WERI-Rb-1 (cell line): ENCODE results near the gene SLC2A2.
"Not testable (repeated sequence)": the region's sequence is repeated elsewhere in the genome, so short reads cannot be mapped to it uniquely, and the experiment has no call there.

Experiments used
- DNase-seq: peaks from one replicate; pipeline ENCODE4 v3.0.0-alpha.2; 2020
- H3K27ac ChIP-seq: fragments of 250-450 bp; sonication (Bioruptor Pico); 2 replicates; pipeline ENCODE4 v1.5.1; 2020; ENCODE audit warnings: mild to moderate bottlenecking, moderate library complexity
- H3K27me3 ChIP-seq: fragments of 250-450 bp; sonication (Bioruptor Pico); 2 replicates; pipeline ENCODE4 v1.5.1; 2021; ENCODE audit warnings: mild to moderate bottlenecking, low read depth, moderate library complexity; ENCODE audit not compliant: insufficient read depth, severe bottlenecking
- H3K36me3 ChIP-seq: fragments of 250-450 bp; sonication (Bioruptor Pico); 2 replicates; pipeline ENCODE4 v1.5.1; 2020; ENCODE audit warnings: mild to moderate bottlenecking, moderate library complexity
- H3K4me3 ChIP-seq: 2 replicates; pipeline ENCODE4 v1.5.1; 2011; ENCODE audit warnings: low read depth, mild to moderate bottlenecking, control low read depth, low read length
- H3K9me3 ChIP-seq: fragments of 250-450 bp; sonication (Bioruptor Pico); 2 replicates; pipeline ENCODE4 v1.5.1; 2021; ENCODE audit warnings: mild to moderate bottlenecking, moderate library complexity; ENCODE audit not compliant: severe bottlenecking
- CTCF ChIP-seq: IDR thresholded peaks from 2 replicates; pipeline ENCODE4 v1.5.1; 2011; ENCODE audit warnings: low read depth, mild to moderate bottlenecking, control low read depth, inconsistent platforms, low read length

SLC2A2 gene

GRCh38 chr3:170977949-170978745 is 48.4 kb downstream of the SLC2A2 start:
- no peaks in the 10 kb centered on the region for H3K27me3 ChIP-seq
- DNase-seq, result no peak
- TF ChIP-seq CTCF, result no peak
- no peak overlapping the region for H3K27ac ChIP-seq
- H3K4me3 ChIP-seq, result no peak overlapping the region
- no peaks in the 10 kb centered on the region for H3K9me3 ChIP-seq
- no peaks in the 10 kb centered on the region for H3K36me3 ChIP-seq

- TF ChIP-seq CTCF, result no peak
- Histone ChIP-seq H3K27ac (no peak overlapping the region), H3K4me3 (no peak overlapping the region), H3K27me3 (no peaks in the 10 kb centered on the region), H3K9me3 (no peaks in the 10 kb centered on the region), H3K36me3 (no peaks in the 10 kb centered on the region)
- no peak for DNase-seq
These were observed 50.4 kb downstream of the SLC2A2 start for GRCh38 chr3:170976190-170976519.

DNA sequence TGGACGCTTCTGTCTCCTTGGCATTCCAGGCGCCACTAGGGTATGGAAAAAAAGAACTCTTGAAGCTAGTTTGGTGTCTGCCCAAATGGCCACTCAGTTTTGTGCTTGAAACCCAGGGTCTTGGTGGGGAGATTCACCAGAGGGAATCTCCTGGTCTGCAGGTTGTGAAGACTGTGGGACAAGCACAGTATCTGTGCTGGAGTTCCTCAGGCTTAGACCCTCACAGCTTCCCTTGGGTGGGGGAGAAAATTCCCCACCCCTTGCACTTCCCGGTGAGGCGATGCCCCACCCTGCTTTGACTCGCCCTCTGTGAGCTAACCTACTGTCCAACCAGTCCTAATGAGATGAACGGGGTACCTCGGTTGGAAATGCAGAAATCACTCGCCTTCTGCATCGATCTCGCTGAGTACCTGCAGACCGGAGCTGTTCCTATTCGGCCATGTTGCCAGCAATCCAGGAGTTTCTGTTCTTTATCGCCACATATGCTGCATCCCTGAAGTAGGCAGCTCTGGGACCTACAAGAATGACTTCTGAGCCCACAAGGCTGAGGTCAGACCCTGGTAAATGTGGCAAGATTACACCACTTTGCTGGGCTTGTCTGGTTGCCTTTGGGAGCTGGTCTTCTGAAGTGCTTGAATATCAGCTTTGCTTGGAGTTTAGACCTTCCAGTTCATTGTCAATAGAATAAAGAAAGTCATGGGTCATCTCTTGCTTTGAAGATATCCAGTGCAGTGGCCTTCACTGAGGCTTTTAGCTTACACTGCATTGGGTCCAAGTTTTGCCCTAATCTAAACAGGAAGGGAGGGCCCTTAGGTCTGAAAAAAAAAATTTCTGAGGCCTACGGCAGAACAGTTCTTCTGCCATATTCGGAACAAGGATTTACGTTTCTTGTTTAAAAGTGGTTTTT is 51.0 kb downstream of the SLC2A2 start:
- no peaks in the 10 kb centered on the region for H3K9me3 ChIP-seq
- no peak for DNase-seq
- H3K4me3 ChIP-seq, result no peak overlapping the region
- TF ChIP-seq CTCF, result no peak
- H3K36me3 ChIP-seq, result no peaks in the 10 kb centered on the region
- no peaks in the 10 kb centered on the region for H3K27me3 ChIP-seq
- H3K27ac ChIP-seq, result no peak overlapping the region

DNA sequence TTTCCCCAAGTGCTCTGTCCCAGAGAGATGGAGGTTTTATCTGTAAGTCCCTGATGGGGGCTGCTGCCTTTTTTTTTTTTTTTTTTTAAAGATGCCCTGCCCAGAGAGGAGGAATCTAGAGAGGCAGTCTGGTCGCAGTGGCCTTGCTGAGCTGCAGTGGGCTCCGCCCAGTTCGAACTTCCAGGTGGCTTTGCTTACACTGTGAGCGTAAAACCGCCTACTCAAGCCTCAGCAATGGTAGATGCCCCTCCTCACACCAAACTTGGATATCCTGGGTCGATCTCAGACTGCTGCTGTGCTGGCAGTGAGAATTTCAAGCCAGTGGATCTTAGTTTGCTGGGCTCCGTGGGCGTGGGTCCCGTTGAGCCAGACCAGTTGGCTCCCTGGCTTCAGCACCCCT is 51.6 kb downstream of the SLC2A2 start:
- no peaks in the 10 kb centered on the region for H3K36me3 ChIP-seq

GRCh38 chr3:170972917-170973316 is 53.6 kb downstream of the SLC2A2 start:
- H3K27me3 ChIP-seq, H3K27ac ChIP-seq, H3K4me3 ChIP-seq, DNase-seq, H3K36me3 ChIP-seq, H3K9me3 ChIP-seq: not testable (repeated sequence)

More for the DNA sequence above, 51.6 kb downstream of the SLC2A2 start:
- no peak for TF ChIP-seq CTCF
- no peak for DNase-seq
- H3K4me3 ChIP-seq, result no peak overlapping the region
- no peaks in the 10 kb centered on the region for H3K27me3 ChIP-seq
- no peak overlapping the region for H3K27ac ChIP-seq
- H3K9me3 ChIP-seq, result no peaks in the 10 kb centered on the region

GRCh38 chr3:170967126-170967525 is 59.4 kb downstream of the SLC2A2 start:
- H3K36me3 ChIP-seq, result no peaks in the 10 kb centered on the region
- TF ChIP-seq CTCF, result no peak
- DNase-seq, result no peak
- no peaks in the 10 kb centered on the region for H3K9me3 ChIP-seq
- H3K4me3 ChIP-seq, result no peak overlapping the region
- H3K27ac ChIP-seq, result no peak overlapping the region
- H3K27me3 ChIP-seq, result no peaks in the 10 kb centered on the region
